Keratinocyte (primary cell): ENCODE results near the gene XAB2. TPM values are rescaled to one million over a fixed set of nuclear protein-coding genes. Genes with fewer than 3 reads are reported as not detected.

Experiments used
- DNase-seq: peaks from one replicate; pipeline ENCODE4 v3.0.0-alpha.2; 2011; ENCODE audit warnings: low read depth, missing footprints, low spot score
- FAIRE-seq: peaks from 2 replicates; lab custom pipeline; 2011; peaks lifted over from hg19 to GRCh38; lab: Jason Lieb, UNC
- H2AFZ ChIP-seq: 2 replicates; pipeline ENCODE4 v1.6.0; 2012; ENCODE audit warnings: low read length, control low read depth, inconsistent platforms; ENCODE audit not compliant: control insufficient read depth
- H3K27ac ChIP-seq: 2 replicates; pipeline ENCODE4 v1.5.1; 2011; ENCODE audit warnings: low read length; ENCODE audit not compliant: control insufficient read depth, insufficient read depth
- H3K27me3 ChIP-seq: 3 replicates; pipeline ENCODE4 v1.6.0; 2011; ENCODE audit warnings: low read length; ENCODE audit not compliant: control insufficient read depth, insufficient read depth; ENCODE audit errors: extremely low read depth
- H3K36me3 ChIP-seq, 2 experiments: 2 replicates in 1 of 2; 3 replicates in 1 of 2; pipeline ENCODE4 v1.5.1; 2011; ENCODE audit warnings: low read length in 2 of 2, mild to moderate bottlenecking in 1 of 2; ENCODE audit not compliant: control insufficient read depth in 2 of 2, insufficient read depth in 2 of 2; ENCODE audit errors: extremely low read depth in 1 of 2
- H3K4me1 ChIP-seq: 3 replicates; pipeline ENCODE4 v1.5.1; 2011; ENCODE audit warnings: low read length; ENCODE audit not compliant: control insufficient read depth, insufficient read depth; ENCODE audit errors: extremely low read depth
- H3K4me2 ChIP-seq: 3 replicates; pipeline ENCODE4 v1.6.0; 2011; ENCODE audit warnings: low read depth, low read length; ENCODE audit not compliant: control insufficient read depth, insufficient read depth; ENCODE audit errors: extremely low read depth
- H3K4me3 ChIP-seq, 3 experiments: fragments of 200-600 bp in 1 of 3; sonication (generic) in 1 of 3; 2 replicates in 2 of 3; 3 replicates in 1 of 3; pipeline ENCODE4 v1.5.1; 2011 to 2016; ENCODE audit warnings: low read length in 3 of 3, mild to moderate bottlenecking in 3 of 3, control low read depth in 2 of 3, inconsistent platforms in 1 of 3, low read depth in 1 of 3, mixed read lengths in 1 of 3, mixed run types in 1 of 3, moderate library complexity in 1 of 3; ENCODE audit not compliant: control insufficient read depth in 2 of 3, insufficient read depth in 2 of 3; ENCODE audit errors: extremely low read depth in 1 of 3
- H3K79me2 ChIP-seq: 2 replicates; pipeline ENCODE4 v1.6.0; 2012; ENCODE audit warnings: low read length; ENCODE audit not compliant: control insufficient read depth, insufficient read depth
- H3K9ac ChIP-seq: 3 replicates; pipeline ENCODE4 v1.6.0; 2011; ENCODE audit warnings: low read length; ENCODE audit not compliant: control insufficient read depth, insufficient read depth; ENCODE audit errors: extremely low read depth
- H3K9me1 ChIP-seq: 3 replicates; pipeline ENCODE4 v1.6.0; 2011; ENCODE audit warnings: low read length; ENCODE audit not compliant: control insufficient read depth, insufficient read depth; ENCODE audit errors: extremely low read depth
- H3K9me3 ChIP-seq: 2 replicates; pipeline ENCODE4 v1.5.1; 2012; ENCODE audit warnings: low read depth, low read length; ENCODE audit not compliant: control insufficient read depth
- H4K20me1 ChIP-seq: 3 replicates; pipeline ENCODE4 v1.6.0; 2011; ENCODE audit warnings: low read length; ENCODE audit not compliant: control insufficient read depth, insufficient read depth; ENCODE audit errors: extremely low read depth
- CTCF ChIP-seq, 3 experiments: IDR thresholded peaks in 1 of 3; conservative IDR thresholded peaks in 1 of 3; optimal IDR thresholded peaks in 1 of 3; 2 replicates in 2 of 3; 3 replicates in 1 of 3; pipeline versions ENCODE3 to v1.5.1; 2011; ENCODE audit warnings: low read length in 3 of 3, mild to moderate bottlenecking in 3 of 3, moderate library complexity in 2 of 3, control low read depth in 1 of 3, inconsistent platforms in 1 of 3; ENCODE audit not compliant: insufficient read depth in 2 of 3; ENCODE audit errors: extremely low read depth in 1 of 3
- EZH2 ChIP-seq: IDR thresholded peaks from one replicate; pipeline ENCODE4 v1.6.1; 2012; ENCODE audit warnings: inconsistent platforms, mild to moderate bottlenecking, low read length, moderate library complexity
- dilution Hi-C: fragments of 300-500 bp; cut with MboI; formaldehyde crosslinking; loops from one replicate; pipeline ENCODE4 v1.7.0; 2020; ENCODE audit warnings: low sequenced_read_pairs; ENCODE audit not compliant: extremely low pct_ligation_motif_present
- polyA plus RNA-seq, 5 experiments: library from polyadenylated mRNA; depleted of rRNA in 3 of 5; stranded (reverse) in 3 of 5; stranded (forward) in 1 of 5; unstranded in 1 of 5; fragments of >200 nt; gene quantifications; 1 replicate in 1 of 5; 2 replicates in 3 of 5; 3 replicates in 1 of 5; pipeline versions ENCODE4 v1.2.1 to v1.2.3, GENCODE V29; 2011 to 2012; ENCODE audit warnings: missing spikeins in 2 of 5, low read depth in 1 of 5, low replicate concordance in 1 of 5

Gene XAB2
- polyA plus RNA-seq, 1 donor (not counting 4 experiments of a cell fraction or from before 2014, with no cell fraction given) = 15.6 TPM

- dilution Hi-C loops = no loop called here
- no peaks in the 10 kb centered on the region for H4K20me1 ChIP-seq
- H3K4me3 ChIP-seq = no peak overlapping the region
- H3K4me1 ChIP-seq = peaks cover 14% of the 10 kb centered on the region
- no peaks in the 10 kb centered on the region for H3K27me3 ChIP-seq
- DNase-seq (no peak), FAIRE-seq (no peak)
- H3K27ac ChIP-seq = no peak overlapping the region
- no peaks in the 10 kb centered on the region for H3K9me1 ChIP-seq
- H2AFZ ChIP-seq = no peak overlapping the region
- no peak overlapping the region for H3K9ac ChIP-seq
- no peaks in the 10 kb centered on the region for H3K9me3 ChIP-seq
- TF ChIP-seq EZH2 = no peak
- TF ChIP-seq CTCF (optimal IDR thresholded peaks at IDR 0.05 in 1 of 3, IDR thresholded peaks at IDR 0.05 in 1 of 3, conservative IDR thresholded peaks at IDR 0.05 in 1 of 3; ENCODE audit: extremely low read depth in 1 of 3, insufficient read depth in 2 of 3, low read length in 3 of 3) = no peak
- H3K36me3 ChIP-seq = peaks cover 13 to 18% of the 10 kb centered on the region in 2 experiments
- no peak overlapping the region for H3K4me2 ChIP-seq
- peaks cover 56% of the 10 kb centered on the region for H3K79me2 ChIP-seq
Measured at GRCh38 chr19:7627166-7627565, 2.2 kb downstream of the XAB2 start.

- Histone ChIP-seq H3K27me3 (no peaks in the 10 kb centered on the region), H2AFZ (no peak overlapping the region), H3K9me1 (no peaks in the 10 kb centered on the region), H3K79me2 (peaks cover 50% of the 10 kb centered on the region), H3K4me3 (no peak overlapping the region), H3K4me1 (peaks cover 14% of the 10 kb centered on the region), H3K36me3 (peaks cover 18 to 22% of the 10 kb centered on the region in 2 experiments), H3K9ac (no peak overlapping the region), H3K27ac (no peak overlapping the region), H3K4me2 (no peak overlapping the region), H3K9me3 (no peaks in the 10 kb centered on the region), H4K20me1 (no peaks in the 10 kb centered on the region)
- FAIRE-seq (no peak), DNase-seq (no peak)
- TF ChIP-seq CTCF (optimal IDR thresholded peaks at IDR 0.05 in 1 of 3, IDR thresholded peaks at IDR 0.05 in 1 of 3, conservative IDR thresholded peaks at IDR 0.05 in 1 of 3; ENCODE audit: extremely low read depth in 1 of 3, insufficient read depth in 2 of 3, low read length in 3 of 3) = no peak
- TF ChIP-seq EZH2 = no peak
- dilution Hi-C loops = no loop called here
Measured at GRCh38 chr19:7625763-7626372, 3.5 kb downstream of the XAB2 start.
